Neural crest cell (in vitro differentiated cells): ENCODE results near the gene PNN. TPM values are rescaled to one million over a fixed set of nuclear protein-coding genes. Genes with fewer than 3 reads are reported as not detected.

Source experiments
- DNase-seq: peaks from one replicate; pipeline ENCODE4 v3.0.0; 2021; ENCODE audit warnings: low read depth, mixed read lengths, low spot score
- H3K27ac Mint-ChIP-seq: one replicate; pipeline ENCODE4 v1.8.0; 2021; ENCODE audit warnings: mild to moderate bottlenecking, mixed read lengths; ENCODE audit not compliant: unreplicated experiment
- H3K27me3 Mint-ChIP-seq: 2 replicates; pipeline ENCODE4 v1.8.0; 2021; ENCODE audit warnings: low read depth, mild to moderate bottlenecking, mixed read lengths
- H3K36me3 Mint-ChIP-seq: 2 replicates; pipeline ENCODE4 v1.8.0; 2021; ENCODE audit warnings: low read depth, mild to moderate bottlenecking, mixed read lengths
- H3K4me1 Mint-ChIP-seq: 2 replicates; pipeline ENCODE4 v1.8.0; 2021; ENCODE audit warnings: mixed read lengths
- H3K4me3 Mint-ChIP-seq: one replicate; pipeline ENCODE4 v1.8.0; 2021; ENCODE audit warnings: mild to moderate bottlenecking, mixed read lengths
- H3K9me3 Mint-ChIP-seq: 2 replicates; pipeline ENCODE4 v1.8.0; 2021; ENCODE audit warnings: mixed read lengths
- total RNA-seq: library from RNA; stranded (reverse); gene quantifications from 2 replicates; pipeline ENCODE4 v1.2.1, GENCODE V29; 2021
- TF ChIP-seq, protein P1 (sequence below): fragments of 200-600 bp; sonication (generic); conservative IDR thresholded peaks from 2 replicates; pipeline ENCODE4 v1.5.0; 2021; ENCODE audit warnings: antibody characterized with exemption, mild to moderate bottlenecking

Gene PNN
- total RNA-seq, 1 donor from 2014 or later, result 128 TPM

DNA sequence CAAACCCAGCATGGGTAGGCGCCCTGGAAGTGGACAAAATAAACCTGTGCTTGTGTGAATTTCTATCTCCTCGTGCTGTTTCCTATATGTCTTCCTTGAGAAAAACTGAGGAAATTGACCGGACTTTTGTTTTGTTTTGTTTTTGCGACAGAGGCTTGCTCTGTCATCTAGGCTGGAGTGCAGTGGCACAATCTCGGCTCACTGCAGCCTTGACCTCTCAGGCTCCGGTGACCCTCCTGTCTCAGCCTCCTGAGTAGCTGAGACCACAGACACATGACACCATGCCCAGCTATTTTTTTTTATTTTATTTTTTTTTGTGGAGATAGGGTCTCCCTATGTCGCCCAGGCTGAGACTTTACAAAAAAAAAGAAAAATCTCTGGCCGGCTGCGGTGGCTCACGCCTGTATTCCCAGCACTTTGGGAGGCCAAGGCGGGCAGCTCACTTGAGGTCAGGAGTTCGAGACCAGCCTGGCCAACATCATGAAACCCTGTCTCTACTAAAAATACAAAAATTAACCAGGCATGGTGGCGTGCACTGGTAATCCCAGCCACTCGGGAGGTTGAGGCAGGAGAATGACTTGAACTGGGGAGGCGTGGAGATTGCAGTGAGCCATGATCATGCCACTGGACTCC, 36.2 kb downstream of the PNN start:
- TF ChIP-seq, protein P1, sequence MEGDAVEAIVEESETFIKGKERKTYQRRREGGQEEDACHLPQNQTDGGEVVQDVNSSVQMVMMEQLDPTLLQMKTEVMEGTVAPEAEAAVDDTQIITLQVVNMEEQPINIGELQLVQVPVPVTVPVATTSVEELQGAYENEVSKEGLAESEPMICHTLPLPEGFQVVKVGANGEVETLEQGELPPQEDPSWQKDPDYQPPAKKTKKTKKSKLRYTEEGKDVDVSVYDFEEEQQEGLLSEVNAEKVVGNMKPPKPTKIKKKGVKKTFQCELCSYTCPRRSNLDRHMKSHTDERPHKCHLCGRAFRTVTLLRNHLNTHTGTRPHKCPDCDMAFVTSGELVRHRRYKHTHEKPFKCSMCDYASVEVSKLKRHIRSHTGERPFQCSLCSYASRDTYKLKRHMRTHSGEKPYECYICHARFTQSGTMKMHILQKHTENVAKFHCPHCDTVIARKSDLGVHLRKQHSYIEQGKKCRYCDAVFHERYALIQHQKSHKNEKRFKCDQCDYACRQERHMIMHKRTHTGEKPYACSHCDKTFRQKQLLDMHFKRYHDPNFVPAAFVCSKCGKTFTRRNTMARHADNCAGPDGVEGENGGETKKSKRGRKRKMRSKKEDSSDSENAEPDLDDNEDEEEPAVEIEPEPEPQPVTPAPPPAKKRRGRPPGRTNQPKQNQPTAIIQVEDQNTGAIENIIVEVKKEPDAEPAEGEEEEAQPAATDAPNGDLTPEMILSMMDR, result no peak
- H3K36me3 Mint-ChIP-seq, result no peaks in the 10 kb centered on the region
- H3K4me3 Mint-ChIP-seq, result no peak overlapping the region
- no peaks in the 10 kb centered on the region for H3K27me3 Mint-ChIP-seq
- no peaks in the 10 kb centered on the region for H3K4me1 Mint-ChIP-seq
- H3K27ac Mint-ChIP-seq, result no peak overlapping the region
- H3K9me3 Mint-ChIP-seq, result no peaks in the 10 kb centered on the region
- no peak for DNase-seq

DNA sequence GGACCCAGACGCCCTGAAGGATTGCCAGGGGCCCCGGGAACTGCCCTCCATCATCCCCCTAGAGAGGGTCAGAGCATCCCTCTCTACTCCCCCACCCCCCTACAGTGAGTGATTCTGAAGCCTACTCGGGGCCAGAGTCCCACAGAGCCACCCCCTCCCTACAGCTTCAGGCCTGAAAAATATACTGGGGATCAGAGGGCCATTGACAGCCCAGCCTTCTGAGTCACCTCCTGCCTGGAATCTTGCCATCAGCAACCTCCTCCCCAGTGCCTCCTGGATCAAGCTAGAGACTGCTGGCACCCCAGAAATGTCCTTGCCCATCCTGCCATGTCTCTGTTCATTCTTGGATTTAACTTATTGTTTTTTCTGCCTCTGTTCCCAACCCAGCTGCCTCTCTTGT, 37.0 kb downstream of the PNN start:
- no peaks in the 10 kb centered on the region for H3K36me3 Mint-ChIP-seq
- no peaks in the 10 kb centered on the region for H3K27me3 Mint-ChIP-seq
- DNase-seq, result no peak
- H3K4me1 Mint-ChIP-seq, result no peaks in the 10 kb centered on the region
- TF ChIP-seq, protein P1, result no peak
- no peak overlapping the region for H3K27ac Mint-ChIP-seq
- H3K9me3 Mint-ChIP-seq, result no peaks in the 10 kb centered on the region
- H3K4me3 Mint-ChIP-seq, result no peak overlapping the region

DNA sequence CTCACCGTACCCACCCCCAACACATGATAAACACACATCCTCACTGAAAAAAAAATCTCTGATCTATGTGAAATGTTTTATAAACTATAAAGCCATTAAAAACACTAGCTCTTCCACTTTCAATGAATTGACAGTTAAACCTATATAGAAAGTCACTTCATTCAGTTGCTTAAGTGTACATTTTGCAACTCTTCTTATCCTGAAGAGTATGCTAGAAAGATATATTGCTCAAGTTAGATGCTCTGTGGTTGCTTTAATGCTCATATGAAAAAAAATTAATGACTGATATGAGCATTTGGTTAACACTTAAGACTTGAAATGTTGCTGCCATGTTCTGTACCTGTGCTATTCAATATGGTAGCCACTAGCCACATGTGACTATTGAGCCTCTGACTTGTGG, 37.6 kb downstream of the PNN start:
- TF ChIP-seq, protein P1, result no peak
- no peaks in the 10 kb centered on the region for H3K9me3 Mint-ChIP-seq
- H3K27me3 Mint-ChIP-seq, result no peaks in the 10 kb centered on the region
- H3K4me3 Mint-ChIP-seq, result no peak overlapping the region
- no peak for DNase-seq
- H3K36me3 Mint-ChIP-seq, result no peaks in the 10 kb centered on the region
- no peak overlapping the region for H3K27ac Mint-ChIP-seq
- H3K4me1 Mint-ChIP-seq, result no peaks in the 10 kb centered on the region

DNA sequence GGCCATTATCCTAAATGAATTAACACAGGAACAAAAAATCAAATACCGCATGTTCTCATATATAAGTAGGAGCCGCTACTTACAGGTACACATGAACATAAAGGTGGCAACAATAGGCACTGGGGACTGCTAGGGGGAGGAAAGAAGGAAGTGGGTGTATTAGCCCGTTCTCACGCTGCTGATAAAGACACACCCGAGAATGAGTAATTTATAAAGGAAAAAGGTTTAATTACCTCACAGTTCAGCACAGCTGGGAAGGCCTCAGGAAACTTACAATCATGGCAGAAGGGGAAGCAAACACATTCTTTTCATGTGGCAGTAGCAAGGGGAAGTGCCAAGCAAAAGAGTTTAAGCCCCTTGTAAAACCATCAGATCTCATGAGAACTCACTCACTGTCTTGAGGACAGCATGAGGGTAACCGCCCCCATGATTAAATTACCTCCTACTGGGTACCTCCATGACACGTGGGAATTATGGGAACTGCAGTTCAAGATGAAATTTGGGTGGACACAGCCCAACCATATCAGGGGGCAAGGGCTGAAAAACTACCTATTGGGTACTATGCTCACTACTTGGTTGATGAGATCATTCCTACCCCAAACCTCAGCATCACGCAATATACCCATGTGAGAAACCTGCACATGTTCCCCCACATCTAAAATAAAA, 42.3 kb downstream of the PNN start:
- no peak for DNase-seq
- Mint-ChIP-seq H3K27ac (no peak overlapping the region), H3K27me3 (no peaks in the 10 kb centered on the region), H3K4me3 (no peak overlapping the region), H3K36me3 (no peaks in the 10 kb centered on the region), H3K9me3 (no peaks in the 10 kb centered on the region), H3K4me1 (no peaks in the 10 kb centered on the region)
- TF ChIP-seq, protein P1, result no peak

DNA sequence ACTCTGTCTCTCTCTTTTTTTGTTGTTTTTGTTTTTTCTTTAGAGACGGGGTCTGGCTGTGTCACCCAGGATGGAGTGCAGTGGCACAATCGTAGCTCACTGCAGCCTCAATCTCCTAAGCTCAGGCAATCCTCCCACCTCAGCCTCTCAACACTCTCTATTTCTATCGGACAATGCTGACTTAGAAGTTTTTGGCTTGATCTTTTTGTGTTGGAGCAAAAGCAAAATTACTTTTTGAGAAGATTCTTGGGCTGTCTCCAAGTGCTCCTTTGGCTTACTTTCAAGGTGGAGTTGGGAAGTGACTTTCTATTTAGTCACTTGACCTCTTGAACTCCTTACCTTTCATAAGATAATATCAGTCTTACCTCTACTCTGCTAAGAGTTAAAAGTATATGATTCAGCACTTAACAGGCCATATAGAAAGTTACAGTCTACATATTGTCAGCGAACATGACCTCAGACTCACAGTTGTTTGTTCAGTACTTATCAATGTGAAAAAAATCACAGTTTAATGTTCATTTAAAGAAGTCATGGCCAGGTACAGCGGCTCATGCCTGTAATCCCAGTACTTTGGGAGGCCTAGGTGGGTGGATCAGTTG, 43.2 kb downstream of the PNN start:
- no peaks in the 10 kb centered on the region for H3K4me1 Mint-ChIP-seq
- DNase-seq, result no peak
- no peak overlapping the region for H3K4me3 Mint-ChIP-seq
- H3K9me3 Mint-ChIP-seq, result no peaks in the 10 kb centered on the region
- H3K27me3 Mint-ChIP-seq, result no peaks in the 10 kb centered on the region
- H3K27ac Mint-ChIP-seq, result no peak overlapping the region
- TF ChIP-seq, protein P1, result no peak
- no peaks in the 10 kb centered on the region for H3K36me3 Mint-ChIP-seq
